H7 (cell line): ENCODE measurements around the gene BCAR3. TPM values are rescaled to one million over a fixed set of nuclear protein-coding genes. Genes with fewer than 3 reads are reported as not detected.

Experiments
- DNase-seq: peaks from one replicate; pipeline ENCODE4 v3.0.0; 2012
- H3K27me3 ChIP-seq: 2 replicates; pipeline ENCODE4 v1.6.0; 2011; ENCODE audit warnings: mild to moderate bottlenecking, low read length; ENCODE audit not compliant: control insufficient read depth, insufficient read depth
- H3K36me3 ChIP-seq: replicated peaks from 2 replicates; pipeline ENCODE4 v1.5.1; 2011; ENCODE audit warnings: low read length; ENCODE audit not compliant: control insufficient read depth, insufficient read depth
- H3K4me3 ChIP-seq: 2 replicates; pipeline ENCODE4 v1.5.1; 2011; ENCODE audit warnings: low read depth, mild to moderate bottlenecking, control low read depth, low read length, moderate library complexity; ENCODE audit not compliant: insufficient read depth
- total RNA-seq: library from RNA; depleted of rRNA; stranded (reverse); fragments of >200 nt; shearing (Covaris generic); gene quantifications from 2 replicates; pipeline ENCODE4 v1.2.3, GENCODE V29; 2014

The BCAR3 gene
- total RNA-seq, 1 experiment from 2014 or later, result 67.4 TPM

DNA sequence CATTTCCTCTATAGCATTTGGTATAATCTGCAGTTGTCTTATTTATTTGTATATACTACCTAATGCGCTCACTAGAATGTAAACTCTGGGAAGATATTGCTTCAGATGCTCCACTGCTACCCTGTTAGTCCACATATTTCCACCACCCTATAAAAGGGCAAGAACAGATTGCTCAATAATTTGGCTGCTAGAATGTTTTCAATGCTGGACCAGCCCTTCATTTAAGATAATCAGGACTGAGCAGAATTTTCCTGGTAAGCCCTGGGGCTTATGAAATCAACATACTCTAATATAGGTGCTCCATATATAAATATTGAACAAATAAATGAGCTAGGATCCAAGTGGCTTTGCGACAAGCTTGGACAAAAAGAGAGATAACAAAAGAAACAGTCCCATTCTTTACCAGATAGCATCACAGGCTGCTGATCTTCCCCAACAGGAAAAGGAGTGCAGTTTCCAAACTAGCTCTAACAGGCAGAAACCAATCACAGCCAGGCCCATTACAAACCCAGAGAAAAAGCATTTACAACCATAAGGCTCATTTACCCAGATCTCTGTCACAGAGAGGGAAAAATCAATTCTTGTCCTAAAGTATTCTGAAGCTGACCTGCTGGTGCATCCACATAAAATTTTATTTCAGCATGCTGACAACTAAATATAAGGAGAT lies 8.3 kb downstream of the BCAR3 start:
- no peak for DNase-seq
- Histone ChIP-seq H3K27me3 (no peaks in the 10 kb centered on the region), H3K36me3 (peaks cover 2% of the 10 kb centered on the region), H3K4me3 (no peak overlapping the region)

DNA sequence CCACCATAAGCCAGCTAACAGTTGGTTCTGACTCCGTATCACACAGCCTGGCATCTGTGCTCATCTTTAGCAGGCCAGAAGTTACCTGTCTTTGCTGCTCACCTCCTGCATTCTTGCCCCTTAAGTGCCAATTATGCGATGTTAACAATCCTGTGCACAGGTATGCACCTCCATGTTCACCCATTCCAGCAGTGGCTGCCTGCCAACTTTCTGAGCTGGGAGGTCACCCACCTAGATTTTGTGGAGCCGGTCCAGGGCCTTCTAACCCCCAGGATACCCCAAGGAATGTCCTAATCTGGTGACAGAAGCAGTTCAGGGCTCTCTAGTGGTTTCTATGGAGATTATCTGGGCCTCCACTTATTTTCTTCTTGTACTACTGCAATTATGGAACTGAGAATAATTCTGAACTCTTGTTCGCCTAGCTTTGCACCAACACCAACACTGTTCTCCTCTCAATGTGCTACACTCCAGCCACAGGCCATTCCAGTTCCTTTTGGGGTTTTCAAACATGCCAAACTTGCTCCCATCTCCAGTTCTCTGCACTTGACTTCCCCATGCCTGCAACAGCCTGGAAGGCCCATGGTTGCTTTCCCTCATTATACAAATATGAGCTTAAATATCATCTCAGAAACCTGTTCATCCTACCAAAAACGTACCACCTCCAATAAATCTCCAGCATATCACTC lies 9.0 kb downstream of the BCAR3 start:
- no peaks in the 10 kb centered on the region for H3K27me3 ChIP-seq
- peaks cover 2% of the 10 kb centered on the region for H3K36me3 ChIP-seq
- no peak overlapping the region for H3K4me3 ChIP-seq
- DNase-seq, result no peak

DNA sequence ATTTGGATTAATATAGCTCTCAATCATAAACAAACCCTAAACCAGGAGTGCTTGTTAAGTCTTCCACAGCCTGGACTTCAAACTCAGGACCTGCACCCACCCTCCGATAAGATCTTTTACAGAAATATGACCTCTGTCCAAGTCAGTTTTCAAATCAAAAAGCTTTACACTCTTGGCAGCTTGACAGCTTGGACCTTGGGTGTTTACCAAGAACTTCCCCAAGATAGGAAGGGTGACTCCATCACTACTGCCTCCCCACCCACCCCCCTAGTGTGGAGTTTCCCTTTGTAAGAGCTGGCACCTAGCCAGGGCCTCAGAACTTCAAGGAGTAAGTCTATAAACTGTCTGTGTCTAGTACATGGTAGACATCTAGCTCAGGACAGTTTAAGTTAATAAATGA lies 9.6 kb downstream of the BCAR3 start:
- H3K4me3 ChIP-seq, result no peak overlapping the region
- peaks cover 2% of the 10 kb centered on the region for H3K36me3 ChIP-seq
- H3K27me3 ChIP-seq, result no peaks in the 10 kb centered on the region
- no peak for DNase-seq

DNA sequence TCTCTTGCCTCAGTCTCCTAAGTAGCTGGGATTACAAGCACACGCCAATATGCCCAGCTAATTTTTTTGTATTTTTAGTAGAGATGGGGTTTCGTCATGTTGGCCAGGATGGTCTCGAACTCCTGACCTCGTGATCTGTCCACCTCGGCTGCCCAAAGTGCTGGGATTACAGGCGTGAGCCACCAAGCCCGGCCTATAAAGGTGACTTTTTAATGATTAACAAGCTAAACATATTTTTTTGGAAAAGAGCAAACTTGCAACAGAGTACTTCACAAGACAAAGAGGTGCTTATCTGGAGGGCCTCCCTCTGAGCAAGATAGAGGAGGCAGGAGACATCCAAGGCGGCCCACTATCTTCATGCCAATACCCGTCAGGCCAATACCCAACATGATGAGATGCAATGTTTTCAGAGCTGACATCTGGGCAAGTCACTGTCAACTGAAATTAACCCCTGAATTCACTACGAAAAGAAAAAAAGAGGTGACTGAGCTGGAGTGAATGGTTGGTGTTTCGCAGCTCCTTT lies 10.5 kb downstream of the BCAR3 start:
- Histone ChIP-seq H3K36me3 (peaks cover 2% of the 10 kb centered on the region), H3K4me3 (no peak overlapping the region), H3K27me3 (no peaks in the 10 kb centered on the region)
- no peak for DNase-seq

DNA sequence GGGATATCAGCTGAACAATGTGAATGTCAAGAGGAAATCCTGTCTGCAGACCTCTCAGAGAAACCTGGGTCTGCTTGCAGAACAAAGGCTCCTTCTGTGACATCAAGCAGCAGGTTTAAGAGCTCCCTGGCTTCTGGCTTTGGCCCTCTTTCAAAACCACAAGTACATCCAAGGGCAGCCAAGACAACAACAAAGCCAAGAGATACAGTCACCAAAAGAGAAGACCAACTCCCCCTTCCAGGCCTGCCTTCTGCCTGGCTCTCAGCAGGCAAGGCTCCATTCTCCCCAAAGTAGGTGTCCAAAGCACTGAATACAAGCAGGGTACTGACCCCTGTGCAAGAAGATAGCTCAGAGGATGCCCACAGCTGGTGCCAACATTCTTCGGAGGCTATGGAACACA lies 11.5 kb downstream of the BCAR3 start:
- Histone ChIP-seq H3K36me3 (peaks cover 2% of the 10 kb centered on the region), H3K4me3 (no peak overlapping the region), H3K27me3 (no peaks in the 10 kb centered on the region)
- no peak for DNase-seq

DNA sequence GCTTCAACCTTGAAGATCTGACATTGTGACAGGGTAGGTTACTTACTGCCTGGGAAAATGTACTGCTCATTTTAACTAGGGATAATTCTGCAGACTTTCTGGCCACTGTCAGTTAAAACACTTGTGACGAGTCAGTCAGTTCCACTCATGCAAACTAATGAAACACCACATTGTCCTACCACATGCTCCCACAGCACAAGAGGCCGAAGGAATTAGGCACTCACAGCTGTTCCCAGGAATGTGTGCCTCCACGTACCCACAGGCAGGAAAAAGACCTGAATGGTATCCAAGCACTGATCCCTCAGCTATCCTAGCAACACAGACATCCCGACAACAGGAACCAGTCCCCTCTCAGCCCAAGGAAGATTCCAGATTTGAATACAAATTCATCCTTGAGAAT lies 12.3 kb downstream of the BCAR3 start:
- peaks cover 2% of the 10 kb centered on the region for H3K36me3 ChIP-seq
- H3K4me3 ChIP-seq, result no peak overlapping the region
- H3K27me3 ChIP-seq, result no peaks in the 10 kb centered on the region
- DNase-seq, result no peak

DNA sequence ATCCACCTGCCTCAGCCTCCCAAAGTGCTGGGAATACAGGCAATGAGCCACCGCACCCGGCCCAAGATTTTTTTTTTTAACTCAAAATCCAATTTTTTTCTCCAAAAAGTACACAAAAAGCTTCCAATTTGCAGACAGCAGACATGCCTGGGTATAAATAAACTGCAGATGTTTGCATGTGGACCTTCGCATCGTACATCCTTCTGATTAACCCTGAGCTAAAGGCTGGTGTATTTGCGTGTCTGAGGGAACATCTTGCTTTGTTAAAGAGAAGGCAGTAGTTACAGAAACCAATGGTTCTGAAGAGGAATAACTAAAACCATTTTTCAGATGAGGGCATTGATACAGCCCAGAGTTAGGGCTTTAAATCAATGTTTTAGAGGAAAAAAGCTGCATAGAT lies 12.7 kb downstream of the BCAR3 start:
- no peak overlapping the region for H3K4me3 ChIP-seq

DNA sequence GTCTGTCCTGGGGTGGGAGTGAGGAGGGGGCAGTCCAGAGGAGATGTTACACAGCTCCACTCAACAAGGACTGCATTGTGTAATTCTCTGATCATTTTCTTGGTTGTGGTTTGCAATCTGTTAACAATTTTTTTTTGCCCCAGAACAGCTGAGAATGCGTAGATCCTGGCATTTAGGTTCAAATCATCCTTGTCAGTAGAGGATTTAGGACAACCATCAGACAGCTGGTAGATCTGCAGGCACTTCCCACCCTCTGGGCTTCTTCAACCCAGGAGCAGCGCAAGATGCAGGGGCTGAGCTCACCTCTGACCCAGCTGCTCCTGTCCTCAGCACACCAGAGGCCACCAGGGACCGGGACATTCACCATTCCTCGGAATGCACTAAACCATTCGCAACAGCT lies 13.5 kb downstream of the BCAR3 start:
- peaks cover 2% of the 10 kb centered on the region for H3K36me3 ChIP-seq
- no peak overlapping the region for H3K4me3 ChIP-seq
- no peak for DNase-seq
- no peaks in the 10 kb centered on the region for H3K27me3 ChIP-seq

More for the DNA sequence above, 12.7 kb downstream of the BCAR3 start:
- H3K36me3 ChIP-seq, result peaks cover 2% of the 10 kb centered on the region
- no peak for DNase-seq
- H3K27me3 ChIP-seq, result no peaks in the 10 kb centered on the region

DNA sequence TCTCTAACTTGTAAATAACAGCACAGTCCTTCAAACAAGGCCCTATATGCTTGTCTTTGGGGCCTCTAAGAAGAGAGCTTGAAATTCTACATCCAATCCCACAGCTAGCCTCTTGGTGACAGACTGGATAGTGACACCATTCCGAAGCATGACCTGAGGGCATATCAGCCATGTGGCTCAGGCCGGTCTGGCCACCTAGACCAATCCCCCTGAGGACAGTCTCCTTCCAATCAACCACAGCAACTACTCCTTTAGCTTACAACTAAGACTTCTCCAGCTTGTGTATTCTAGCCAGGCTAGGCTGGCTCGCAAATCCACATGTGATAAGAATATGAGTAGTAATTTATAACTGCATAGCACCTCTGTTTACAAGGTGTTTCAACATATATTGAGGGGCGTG lies 14.0 kb downstream of the BCAR3 start:
- no peak for DNase-seq
- Histone ChIP-seq H3K4me3 (no peak overlapping the region), H3K36me3 (peaks cover 2% of the 10 kb centered on the region), H3K27me3 (no peaks in the 10 kb centered on the region)

DNA sequence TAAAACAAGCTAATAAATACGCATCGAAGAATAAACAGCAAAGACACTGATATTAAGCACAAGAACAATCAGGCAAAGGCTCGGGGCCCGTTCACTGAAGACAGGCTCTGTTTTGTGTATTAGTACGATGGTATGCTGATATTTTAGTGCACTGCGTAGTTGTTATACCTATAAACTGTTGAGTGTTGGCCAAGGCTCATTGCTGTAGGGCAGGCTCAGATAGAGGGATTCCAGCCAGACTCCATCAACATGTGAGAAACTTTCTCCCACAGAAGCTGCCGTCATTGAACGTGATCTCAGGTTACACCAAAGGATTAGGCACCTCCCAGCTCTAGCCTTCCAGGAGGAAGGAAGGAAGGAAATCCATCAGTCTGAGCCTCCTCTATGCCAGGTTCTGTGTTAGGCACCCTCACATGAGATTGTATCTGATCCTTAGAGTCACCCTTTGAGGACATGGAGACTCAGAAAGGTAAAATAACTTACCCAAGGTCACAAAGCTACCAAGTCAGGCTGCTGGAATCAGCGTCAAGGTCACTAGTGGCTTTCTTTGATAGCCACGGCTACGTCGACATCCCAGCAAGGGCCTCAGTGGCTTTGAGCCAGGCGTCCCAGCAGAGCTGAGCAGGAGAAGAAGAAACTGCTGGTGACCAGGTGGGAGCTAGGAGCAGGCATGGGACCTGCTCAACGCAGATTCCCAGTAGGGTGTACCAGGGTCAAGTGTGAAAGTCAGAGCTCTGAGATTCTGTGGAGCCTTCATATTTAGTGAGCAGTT lies 14.8 kb downstream of the BCAR3 start:
- Histone ChIP-seq H3K27me3 (no peaks in the 10 kb centered on the region), H3K4me3 (no peak overlapping the region), H3K36me3 (no peaks in the 10 kb centered on the region; the same call in none of the 2 replicates)
- DNase-seq, result peak; percentile 54

DNA sequence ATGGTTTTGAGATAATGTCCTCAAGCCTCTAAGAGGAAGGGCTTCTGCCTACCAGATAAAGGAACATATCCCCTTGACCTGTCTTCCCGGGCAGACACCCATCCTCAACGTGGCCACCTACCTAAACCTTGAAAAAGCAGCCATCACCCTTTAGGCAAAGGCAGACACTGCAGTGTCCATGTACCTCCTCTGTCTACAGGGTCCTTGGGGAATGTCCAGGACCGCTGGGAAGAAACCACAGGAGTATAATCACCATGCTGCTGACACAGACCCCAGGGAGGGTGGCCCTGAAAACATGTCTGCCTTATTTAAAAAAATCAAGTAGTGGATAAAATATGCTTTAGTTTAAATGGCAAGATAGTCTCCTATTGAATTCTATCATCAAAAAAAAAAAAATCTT lies 16.6 kb downstream of the BCAR3 start:
- H3K36me3 ChIP-seq, result no peaks in the 10 kb centered on the region; the same call in 1 of the 2 replicates
- H3K27me3 ChIP-seq, result no peaks in the 10 kb centered on the region
- H3K4me3 ChIP-seq, result no peak overlapping the region
- DNase-seq, result no peak

DNA sequence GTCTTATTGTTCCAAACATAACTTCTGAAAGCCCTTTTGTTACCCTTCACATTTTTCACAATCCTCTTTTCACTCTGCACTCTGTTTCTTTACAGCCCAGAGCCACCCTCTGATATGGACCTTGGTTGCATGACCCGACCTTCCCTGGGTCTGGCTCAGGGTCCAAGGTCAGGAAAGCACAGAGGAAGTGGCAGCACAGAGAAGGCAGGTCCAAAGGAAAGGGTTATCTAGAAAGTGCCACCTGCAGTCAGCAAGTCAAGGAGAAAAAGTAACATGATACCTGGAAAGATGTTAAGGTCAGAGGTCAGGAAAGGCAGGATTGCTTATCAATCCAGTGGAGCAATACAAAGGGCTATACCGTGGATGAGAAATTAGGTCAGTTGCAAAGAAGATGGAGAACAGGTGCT lies 18.4 kb downstream of the BCAR3 start:
- no peak for DNase-seq
- no peaks in the 10 kb centered on the region for H3K27me3 ChIP-seq
- H3K4me3 ChIP-seq, result no peak overlapping the region
- no peaks in the 10 kb centered on the region; the same call in 1 of the 2 replicates for H3K36me3 ChIP-seq

DNA sequence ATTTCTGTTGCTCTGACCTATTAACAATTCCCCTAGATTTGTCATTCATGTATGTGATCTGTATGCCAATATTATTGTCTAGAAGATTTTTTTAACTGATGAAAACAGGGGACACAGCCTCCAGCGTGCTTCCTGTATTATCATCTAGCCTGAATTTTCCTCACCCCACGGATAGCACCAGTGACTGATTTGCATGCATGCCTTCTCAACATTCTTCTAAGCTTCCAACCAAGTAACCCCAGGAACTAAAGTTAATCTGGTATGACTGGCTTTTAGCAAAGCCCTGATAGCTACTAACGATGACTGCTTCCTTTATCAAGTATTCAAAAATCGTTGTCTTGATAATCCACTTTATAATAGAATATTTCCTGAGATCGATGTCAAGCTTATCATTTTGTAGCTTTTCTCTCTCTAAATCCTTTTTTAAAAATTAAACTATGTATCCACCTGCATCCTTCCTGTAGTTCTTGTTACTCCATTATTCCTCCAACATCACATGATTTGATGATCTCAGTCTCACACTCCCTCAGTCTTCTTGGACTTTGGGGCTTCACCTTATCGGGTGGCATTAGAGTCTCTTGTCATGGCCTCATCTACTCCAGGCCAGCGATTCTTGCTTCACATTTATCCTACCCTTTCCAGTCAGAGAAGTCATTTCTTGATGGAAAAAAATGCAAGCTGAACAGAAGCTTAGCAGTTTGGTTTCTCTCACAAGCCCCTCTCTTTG lies 19.0 kb downstream of the BCAR3 start:
- DNase-seq, result no peak
- no peaks in the 10 kb centered on the region; the same call in 1 of the 2 replicates for H3K36me3 ChIP-seq
- H3K4me3 ChIP-seq, result no peak overlapping the region
- no peaks in the 10 kb centered on the region for H3K27me3 ChIP-seq

DNA sequence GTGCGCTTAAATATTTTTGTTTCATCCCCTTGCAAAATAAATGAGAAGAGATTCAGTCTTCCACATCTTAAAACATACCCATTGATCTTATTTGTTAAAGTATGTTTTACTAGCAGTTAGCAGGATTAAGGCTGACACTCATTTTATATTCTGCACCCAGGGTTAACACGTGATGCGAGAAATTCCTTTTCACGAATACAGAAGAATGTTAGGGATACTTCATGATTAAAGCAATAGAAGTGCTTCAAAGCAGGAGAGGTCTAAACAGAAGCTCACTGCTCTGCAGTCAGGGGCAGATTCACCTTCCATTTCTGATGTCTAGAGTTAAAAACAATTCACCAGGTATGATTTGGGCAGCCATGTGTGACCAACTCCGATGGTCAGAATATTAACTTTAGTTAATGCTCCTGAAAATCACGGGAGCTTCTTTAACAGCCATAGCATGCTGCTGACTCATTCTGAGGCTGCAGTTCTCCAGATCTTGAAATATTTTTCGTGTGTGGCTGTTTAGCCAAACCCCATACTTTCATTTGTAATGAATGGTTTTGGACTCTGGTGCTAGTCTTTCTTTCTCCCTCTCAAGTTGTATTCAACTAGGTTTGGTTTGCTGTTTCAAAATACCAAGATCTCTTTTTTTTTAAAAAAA lies 19.7 kb downstream of the BCAR3 start:
- DNase-seq, result no peak
- H3K4me3 ChIP-seq, result no peak overlapping the region
- H3K27me3 ChIP-seq, result no peaks in the 10 kb centered on the region
- no peaks in the 10 kb centered on the region; the same call in 1 of the 2 replicates for H3K36me3 ChIP-seq
